Testis (tissue), 2 donors: Measurements from ENCODE around the gene FUNDC2.

ENCODE experiments used
- CTCF ChIP-seq, 3 experiments: fragments of 450-650 bp in 2 of 3; fragments of 200-600 bp in 1 of 3; sonication (generic) in 1 of 3; IDR thresholded peaks; one replicate each; pipeline ENCODE4 v1.5.1; 2016 to 2019; ENCODE audit warnings: antibody characterized with exemption in 3 of 3, mild to moderate bottlenecking in 2 of 3, moderate library complexity in 1 of 3
- POLR2A ChIP-seq: fragments of 450-650 bp; IDR thresholded peaks from one replicate; pipeline ENCODE4 v1.6.1; 2017; ENCODE audit warnings: antibody characterized with exemption, mild to moderate bottlenecking, moderate library complexity

GRCh38 chrX:154981116-154981411 lies 45.6 kb upstream of the FUNDC2 start:
- TF ChIP-seq CTCF (IDR thresholded peaks at IDR 0.05) (no peak), POLR2A (no peak)
